HepG2 (cell line): ENCODE results near the gene DISP2. TPM values are rescaled to one million over a fixed set of nuclear protein-coding genes. Genes with fewer than 3 reads are reported as not detected.
A peak's percentile ranks its signal among the peaks of the same experiment; 100 is the strongest.

Experiments used
- AHR ChIP-seq: IDR thresholded peaks from 2 replicates; pipeline ENCODE4 v1.6.1; 2018; ENCODE audit warnings: missing genetic modification reagents, missing compliant biosample characterization
- MED1 ChIP-seq: sonication (generic); formaldehyde crosslinking; IDR thresholded peaks from 2 replicates; pipeline ENCODE4 v1.4.0; 2020; ENCODE audit warnings: missing genetic modification reagents
- NAIF1 ChIP-seq: sonication (generic); formaldehyde crosslinking; IDR thresholded peaks from 2 replicates; pipeline ENCODE4 v1.5.0; 2020; ENCODE audit warnings: mild to moderate bottlenecking, missing genetic modification reagents, borderline replicate concordance
- PHF5A ChIP-seq: IDR thresholded peaks from one replicate; pipeline ENCODE4 v1.6.1; 2018; ENCODE audit warnings: low read depth, missing genetic modification reagents; ENCODE audit not compliant: unreplicated experiment
- PLRG1 ChIP-seq: fragments of 450-650 bp; conservative IDR thresholded peaks from 2 replicates; pipeline ENCODE4 v1.6.1; 2016
- PRMT3 ChIP-seq: sonication (generic); formaldehyde crosslinking; IDR thresholded peaks from 2 replicates; pipeline ENCODE4 v1.8.1; 2022; ENCODE audit warnings: low read depth, mild to moderate bottlenecking, moderate library complexity, missing genetic modification reagents, borderline replicate concordance
- RAD51 ChIP-seq: fragments of 450-650 bp; IDR thresholded peaks from 2 replicates; pipeline ENCODE4 v1.6.1; 2016; ENCODE audit warnings: borderline replicate concordance
- SOX13 ChIP-seq, 3 experiments: fragments of 450-650 bp in 1 of 3; sonication (generic) in 1 of 3; formaldehyde crosslinking in 1 of 3; IDR thresholded peaks in 2 of 3; conservative IDR thresholded peaks in 1 of 3; 2 replicates each; pipeline versions ENCODE4 v1.5.0 to v1.6.1; 2016 to 2020; ENCODE audit warnings: antibody characterized with exemption in 1 of 3, mild to moderate bottlenecking in 1 of 3, missing compliant biosample characterization in 1 of 3, missing genetic modification reagents in 1 of 3, moderate library complexity in 1 of 3
- TAF1 ChIP-seq: sonication (generic); formaldehyde crosslinking; IDR thresholded peaks from 2 replicates; pipeline ENCODE4 v1.4.0; 2020; ENCODE audit warnings: missing genetic modification reagents
- TARDBP ChIP-seq: sonication (generic); formaldehyde crosslinking; IDR thresholded peaks from 2 replicates; pipeline ENCODE4 v1.8.0; 2022; ENCODE audit warnings: mild to moderate bottlenecking, missing genetic modification reagents
- TEAD3 ChIP-seq: optimal IDR thresholded peaks from 2 replicates; pipeline ENCODE3; 2016; ENCODE audit warnings: borderline replicate concordance
- YEATS2 ChIP-seq: sonication (generic); formaldehyde crosslinking; IDR thresholded peaks from 2 replicates; pipeline ENCODE4 v1.4.0; 2020; ENCODE audit warnings: missing genetic modification reagents, borderline replicate concordance
- YEATS4 ChIP-seq: sonication (generic); formaldehyde crosslinking; IDR thresholded peaks from 2 replicates; pipeline ENCODE4 v1.4.0; 2020; ENCODE audit warnings: missing genetic modification reagents, borderline replicate concordance
- ZEB1 ChIP-seq: IDR thresholded peaks from 2 replicates; pipeline ENCODE4 v1.6.1; 2012; ENCODE audit warnings: mild to moderate bottlenecking, low read depth, inconsistent platforms; ENCODE audit not compliant: insufficient replicate concordance
- ZNF460 ChIP-seq: sonication (generic); formaldehyde crosslinking; IDR thresholded peaks from 2 replicates; pipeline ENCODE4 v1.5.1; 2020; ENCODE audit warnings: missing genetic modification reagents, mild to moderate bottlenecking, borderline replicate concordance
- polyA plus RNA-seq, 8 experiments: library from polyadenylated mRNA; depleted of rRNA in 3 of 8; stranded (reverse) in 7 of 8; unstranded in 1 of 8; fragments of >200 nt; fragmentation: Illumina TruSeq in 4 of 8; extraction: Trizol in 4 of 8; gene quantifications; 2 replicates each; pipeline versions ENCODE4 v1.2.1 to v1.2.3, GENCODE V29; 2011 to 2016; ENCODE audit warnings: low read depth in 4 of 8, missing spikeins in 1 of 8, mixed read lengths in 1 of 8; ENCODE audit not compliant: insufficient read depth in 1 of 8
- total RNA-seq, 5 experiments: library from RNA; depleted of rRNA; stranded (reverse); fragments of >200 nt; fragmentation: Illumina TruSeq; extraction: Trizol; gene quantifications; 2 replicates each; pipeline ENCODE4 v1.2.3, GENCODE V29; 2016; ENCODE audit warnings: low read depth in 1 of 5
- TF ChIP-seq, protein P1 (sequence below): sonication (generic); formaldehyde crosslinking; IDR thresholded peaks from 2 replicates; pipeline ENCODE4 v1.4.0; 2020; ENCODE audit warnings: missing genetic modification reagents, borderline replicate concordance
- TF ChIP-seq, protein P2 (sequence below): sonication (generic); formaldehyde crosslinking; IDR thresholded peaks from 2 replicates; pipeline ENCODE4 v1.8.1; 2023; ENCODE audit warnings: mild to moderate bottlenecking, missing genetic modification reagents
- TF ChIP-seq, protein P3 (sequence below): sonication (generic); formaldehyde crosslinking; IDR thresholded peaks from 2 replicates; pipeline ENCODE4 v1.9.0; 2021; ENCODE audit warnings: missing genetic modification reagents, borderline replicate concordance
- TF ChIP-seq, protein P4 (sequence below): sonication (generic); formaldehyde crosslinking; IDR thresholded peaks from 2 replicates; pipeline ENCODE4 v1.8.1; 2023; ENCODE audit warnings: missing genetic modification reagents, mild to moderate bottlenecking, borderline replicate concordance
- TF ChIP-seq, protein P5 (sequence below): sonication (generic); formaldehyde crosslinking; conservative IDR thresholded peaks from 2 replicates; pipeline ENCODE4 v1.4.0; 2020; ENCODE audit warnings: missing genetic modification reagents

DISP2 gene
- total and polyA plus RNA-seq, 2 of the 13 experiments (the other 11 are each of a cell fraction or from before 2014, with no cell fraction given) = 0.09 to 0.32 TPM

DNA sequence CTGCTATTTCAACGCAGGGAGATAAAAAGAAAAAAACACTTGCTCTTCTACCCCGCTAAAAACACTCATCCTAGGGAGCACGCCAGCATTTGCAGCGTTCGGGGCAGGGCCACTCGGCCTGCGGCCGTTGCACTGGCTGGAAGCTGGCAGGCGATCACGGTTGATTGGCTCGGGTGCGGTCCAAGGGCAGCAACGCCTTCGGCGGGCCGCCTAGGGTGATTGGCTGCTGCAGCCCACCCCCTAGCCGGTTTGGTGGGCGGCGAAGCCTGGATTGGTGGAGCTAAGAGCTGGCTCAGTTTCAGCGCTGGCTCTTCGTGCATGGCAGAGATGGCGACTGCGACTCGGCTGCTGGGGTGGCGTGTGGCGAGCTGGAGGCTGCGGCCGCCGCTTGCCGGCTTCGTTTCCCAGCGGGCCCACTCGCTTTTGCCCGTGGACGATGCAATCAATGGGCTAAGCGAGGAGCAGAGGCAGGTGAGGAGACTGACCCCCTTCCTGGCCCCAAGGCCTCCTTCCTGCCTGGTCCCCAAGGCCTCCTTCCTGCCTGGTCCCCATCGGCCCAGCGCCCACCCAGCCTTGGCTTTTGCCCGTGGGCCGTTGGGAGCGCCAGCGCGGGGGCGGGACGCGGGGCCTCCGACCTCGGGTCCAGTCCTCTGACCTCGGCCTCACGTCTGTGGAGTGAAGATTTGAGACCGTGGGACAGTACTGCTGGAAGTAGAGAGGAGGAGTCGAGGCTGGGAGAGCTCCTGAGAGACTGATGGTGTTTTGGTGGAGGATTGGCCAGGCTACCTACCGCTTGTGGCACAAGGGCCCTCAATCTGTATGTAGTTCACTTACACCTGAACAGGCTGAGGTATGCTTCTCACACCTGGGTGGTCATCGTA is 47.7 kb downstream of the DISP2 start, which contains the start of gene IVD (continued):
- TF ChIP-seq, protein P1, sequence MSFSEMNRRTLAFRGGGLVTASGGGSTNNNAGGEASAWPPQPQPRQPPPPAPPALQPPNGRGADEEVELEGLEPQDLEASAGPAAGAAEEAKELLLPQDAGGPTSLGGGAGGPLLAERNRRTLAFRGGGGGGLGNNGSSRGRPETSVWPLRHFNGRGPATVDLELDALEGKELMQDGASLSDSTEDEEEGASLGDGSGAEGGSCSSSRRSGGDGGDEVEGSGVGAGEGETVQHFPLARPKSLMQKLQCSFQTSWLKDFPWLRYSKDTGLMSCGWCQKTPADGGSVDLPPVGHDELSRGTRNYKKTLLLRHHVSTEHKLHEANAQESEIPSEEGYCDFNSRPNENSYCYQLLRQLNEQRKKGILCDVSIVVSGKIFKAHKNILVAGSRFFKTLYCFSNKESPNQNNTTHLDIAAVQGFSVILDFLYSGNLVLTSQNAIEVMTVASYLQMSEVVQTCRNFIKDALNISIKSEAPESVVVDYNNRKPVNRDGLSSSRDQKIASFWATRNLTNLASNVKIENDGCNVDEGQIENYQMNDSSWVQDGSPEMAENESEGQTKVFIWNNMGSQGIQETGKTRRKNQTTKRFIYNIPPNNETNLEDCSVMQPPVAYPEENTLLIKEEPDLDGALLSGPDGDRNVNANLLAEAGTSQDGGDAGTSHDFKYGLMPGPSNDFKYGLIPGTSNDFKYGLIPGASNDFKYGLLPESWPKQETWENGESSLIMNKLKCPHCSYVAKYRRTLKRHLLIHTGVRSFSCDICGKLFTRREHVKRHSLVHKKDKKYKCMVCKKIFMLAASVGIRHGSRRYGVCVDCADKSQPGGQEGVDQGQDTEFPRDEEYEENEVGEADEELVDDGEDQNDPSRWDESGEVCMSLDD (CRISPR knock-in tag) = no peak
- TF ChIP-seq YEATS2 (CRISPR knock-in tag) (peak; percentile 65), PRMT3 (no peak), ZEB1 (peak; percentile 24), TARDBP (CRISPR knock-in tag) (peak; percentile 66), TEAD3 (CRISPR knock-in tag) (no peak), PHF5A (CRISPR knock-in tag) (no peak), MED1 (no peak; the same call in none of the 2 replicates), YEATS4 (peak; percentile 65), PLRG1 (no peak), RAD51 (no peak), SOX13 (IDR thresholded peaks at IDR 0.05) (no peak), SOX13 (CRISPR knock-in tag; conservative IDR thresholded peaks at IDR 0.05 in 1 of 2, IDR thresholded peaks at IDR 0.05 in 1 of 2) (no peak), AHR (CRISPR knock-in tag) (no peak), TAF1 (CRISPR knock-in tag) (peak; percentile 98), ZNF460 (CRISPR knock-in tag) (no peak), NAIF1 (no peak)
- TF ChIP-seq, protein P2, sequence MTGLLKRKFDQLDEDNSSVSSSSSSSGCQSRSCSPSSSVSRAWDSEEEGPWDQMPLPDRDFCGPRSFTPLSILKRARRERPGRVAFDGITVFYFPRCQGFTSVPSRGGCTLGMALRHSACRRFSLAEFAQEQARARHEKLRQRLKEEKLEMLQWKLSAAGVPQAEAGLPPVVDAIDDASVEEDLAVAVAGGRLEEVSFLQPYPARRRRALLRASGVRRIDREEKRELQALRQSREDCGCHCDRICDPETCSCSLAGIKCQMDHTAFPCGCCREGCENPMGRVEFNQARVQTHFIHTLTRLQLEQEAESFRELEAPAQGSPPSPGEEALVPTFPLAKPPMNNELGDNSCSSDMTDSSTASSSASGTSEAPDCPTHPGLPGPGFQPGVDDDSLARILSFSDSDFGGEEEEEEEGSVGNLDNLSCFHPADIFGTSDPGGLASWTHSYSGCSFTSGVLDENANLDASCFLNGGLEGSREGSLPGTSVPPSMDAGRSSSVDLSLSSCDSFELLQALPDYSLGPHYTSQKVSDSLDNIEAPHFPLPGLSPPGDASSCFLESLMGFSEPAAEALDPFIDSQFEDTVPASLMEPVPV = peak; percentile 77
- TF ChIP-seq, protein P3, sequence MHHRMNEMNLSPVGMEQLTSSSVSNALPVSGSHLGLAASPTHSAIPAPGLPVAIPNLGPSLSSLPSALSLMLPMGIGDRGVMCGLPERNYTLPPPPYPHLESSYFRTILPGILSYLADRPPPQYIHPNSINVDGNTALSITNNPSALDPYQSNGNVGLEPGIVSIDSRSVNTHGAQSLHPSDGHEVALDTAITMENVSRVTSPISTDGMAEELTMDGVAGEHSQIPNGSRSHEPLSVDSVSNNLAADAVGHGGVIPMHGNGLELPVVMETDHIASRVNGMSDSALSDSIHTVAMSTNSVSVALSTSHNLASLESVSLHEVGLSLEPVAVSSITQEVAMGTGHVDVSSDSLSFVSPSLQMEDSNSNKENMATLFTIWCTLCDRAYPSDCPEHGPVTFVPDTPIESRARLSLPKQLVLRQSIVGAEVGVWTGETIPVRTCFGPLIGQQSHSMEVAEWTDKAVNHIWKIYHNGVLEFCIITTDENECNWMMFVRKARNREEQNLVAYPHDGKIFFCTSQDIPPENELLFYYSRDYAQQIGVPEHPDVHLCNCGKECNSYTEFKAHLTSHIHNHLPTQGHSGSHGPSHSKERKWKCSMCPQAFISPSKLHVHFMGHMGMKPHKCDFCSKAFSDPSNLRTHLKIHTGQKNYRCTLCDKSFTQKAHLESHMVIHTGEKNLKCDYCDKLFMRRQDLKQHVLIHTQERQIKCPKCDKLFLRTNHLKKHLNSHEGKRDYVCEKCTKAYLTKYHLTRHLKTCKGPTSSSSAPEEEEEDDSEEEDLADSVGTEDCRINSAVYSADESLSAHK (CRISPR knock-in tag) = no peak
- TF ChIP-seq, protein P4, sequence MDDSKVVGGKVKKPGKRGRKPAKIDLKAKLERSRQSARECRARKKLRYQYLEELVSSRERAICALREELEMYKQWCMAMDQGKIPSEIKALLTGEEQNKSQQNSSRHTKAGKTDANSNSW = 0 out of 2 replicates have a peak, but pooled peaks have one; percentile 31
- TF ChIP-seq, protein P5, sequence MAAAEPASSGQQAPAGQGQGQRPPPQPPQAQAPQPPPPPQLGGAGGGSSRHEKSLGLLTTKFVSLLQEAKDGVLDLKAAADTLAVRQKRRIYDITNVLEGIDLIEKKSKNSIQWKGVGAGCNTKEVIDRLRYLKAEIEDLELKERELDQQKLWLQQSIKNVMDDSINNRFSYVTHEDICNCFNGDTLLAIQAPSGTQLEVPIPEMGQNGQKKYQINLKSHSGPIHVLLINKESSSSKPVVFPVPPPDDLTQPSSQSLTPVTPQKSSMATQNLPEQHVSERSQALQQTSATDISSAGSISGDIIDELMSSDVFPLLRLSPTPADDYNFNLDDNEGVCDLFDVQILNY (CRISPR knock-in tag) = peak; percentile 55; the same call in 1 of the 2 replicates
